GM23338 (cell line): Measurements from ENCODE around the gene LRRC52. TPM values are rescaled to one million over a fixed set of nuclear protein-coding genes. Genes with fewer than 3 reads are reported as not detected.

ENCODE experiments used
- ATAC-seq: fragments of 200-7000 bp; cut with Tn5 transposase; 3 replicates; pipeline ENCODE4 v1.9.1; 2020
- DNase-seq: peaks from one replicate; pipeline ENCODE4 v3.0.0-alpha.2; 2015; ENCODE audit warnings: low spot score
- H2AFZ ChIP-seq: fragments of 200-600 bp; sonication (generic); 2 replicates; pipeline ENCODE4 v1.8.0; 2016; ENCODE audit warnings: antibody characterized with exemption, mild to moderate bottlenecking, moderate library complexity
- H3F3A ChIP-seq: fragments of 200-600 bp; sonication (generic); replicated peaks from 2 replicates; pipeline ENCODE4 v1.8.0; 2017; ENCODE audit warnings: antibody characterized with exemption, mixed run types, low read depth
- H3K27ac ChIP-seq: fragments of 200-600 bp; sonication (generic); 2 replicates; pipeline ENCODE4 v1.6.1; 2016; ENCODE audit warnings: low read depth
- H3K27me3 ChIP-seq: fragments of 200-600 bp; sonication (generic); 2 replicates; pipeline ENCODE4 v1.8.0; 2016; ENCODE audit warnings: mild to moderate bottlenecking, mixed run types, moderate library complexity; ENCODE audit not compliant: insufficient read depth
- H3K36me3 ChIP-seq: fragments of 200-600 bp; sonication (generic); 2 replicates; pipeline ENCODE4 v1.8.0; 2016; ENCODE audit warnings: mild to moderate bottlenecking; ENCODE audit not compliant: insufficient read depth
- H3K4me1 ChIP-seq: fragments of 200-600 bp; sonication (generic); 2 replicates; pipeline ENCODE4 v1.8.0; 2016; ENCODE audit warnings: mild to moderate bottlenecking, moderate library complexity; ENCODE audit not compliant: insufficient read depth
- H3K4me2 ChIP-seq: fragments of 200-600 bp; sonication (generic); 2 replicates; pipeline ENCODE4 v1.7.1; 2017; ENCODE audit warnings: mixed run types
- H3K4me3 ChIP-seq: fragments of 200-600 bp; sonication (generic); 2 replicates; pipeline ENCODE4 v1.6.1; 2016; ENCODE audit warnings: mixed run types
- H3K79me2 ChIP-seq: fragments of 200-600 bp; sonication (generic); replicated peaks from 2 replicates; pipeline ENCODE4 v1.8.0; 2017; ENCODE audit warnings: mild to moderate bottlenecking; ENCODE audit not compliant: insufficient read depth
- H3K9me2 ChIP-seq: fragments of 200-600 bp; sonication (generic); 2 replicates; pipeline ENCODE4 v1.8.0; 2017; ENCODE audit not compliant: insufficient read depth
- H4K20me1 ChIP-seq: fragments of 200-600 bp; sonication (generic); replicated peaks from 2 replicates; pipeline ENCODE4 v1.8.0; 2017; ENCODE audit warnings: mild to moderate bottlenecking; ENCODE audit not compliant: insufficient read depth
- H3K27ac Mint-ChIP-seq: 2 replicates; pipeline ENCODE4 v1.8.0; 2020; ENCODE audit warnings: inconsistent platforms, mild to moderate bottlenecking, moderate library complexity, mixed read lengths
- H3K27me3 Mint-ChIP-seq: 3 replicates; pipeline ENCODE4 v1.8.0; 2022; ENCODE audit warnings: low read depth, mild to moderate bottlenecking, moderate library complexity, mixed read lengths, inconsistent platforms; ENCODE audit not compliant: insufficient read depth, poor library complexity
- H3K36me3 Mint-ChIP-seq: 3 replicates; pipeline ENCODE4 v1.8.0; 2021; ENCODE audit warnings: low read depth, mild to moderate bottlenecking, inconsistent platforms, moderate library complexity, mixed read lengths
- H3K4me1 Mint-ChIP-seq: 3 replicates; pipeline ENCODE4 v1.8.0; 2020; ENCODE audit warnings: mild to moderate bottlenecking, inconsistent platforms, mixed read lengths
- H3K4me3 Mint-ChIP-seq: 3 replicates; pipeline ENCODE4 v1.8.0; 2021; ENCODE audit warnings: moderate library complexity, mild to moderate bottlenecking, inconsistent platforms, mixed read lengths
- H3K9me3 Mint-ChIP-seq: 3 replicates; pipeline ENCODE4 v1.8.0; 2020; ENCODE audit warnings: moderate library complexity, mild to moderate bottlenecking, inconsistent platforms, mixed read lengths
- EZH2 ChIP-seq: fragments of 200-600 bp; sonication (generic); IDR thresholded peaks from one replicate; pipeline ENCODE4 v1.8.0; 2017; ENCODE audit warnings: antibody characterized with exemption, mild to moderate bottlenecking, low read depth; ENCODE audit not compliant: unreplicated experiment
- EZH2phosphoT487 ChIP-seq: fragments of 200-600 bp; sonication (generic); IDR thresholded peaks from one replicate; pipeline ENCODE4 v1.8.1; 2018; ENCODE audit warnings: antibody characterized with exemption; ENCODE audit not compliant: unreplicated experiment
- NANOG ChIP-seq: IDR thresholded peaks from 2 replicates; pipeline ENCODE4 v1.6.1; 2016; ENCODE audit warnings: antibody characterized with exemption, borderline replicate concordance
- STAT1 ChIP-seq: IDR thresholded peaks from one replicate; pipeline ENCODE4 v1.6.1; 2016; ENCODE audit warnings: antibody characterized with exemption; ENCODE audit not compliant: unreplicated experiment
- ZNF114 ChIP-seq: fragments of 250-450 bp; sonication (Bioruptor Pico); IDR thresholded peaks from 2 replicates; pipeline ENCODE4 v1.5.0; 2020; ENCODE audit warnings: mild to moderate bottlenecking, moderate library complexity
- polyA plus RNA-seq: library from polyadenylated mRNA; unstranded; fragments of >200 nt; fragmentation: Nextera tagmentation; extraction: Ambion mirVana; gene quantifications from 2 replicates; pipeline ENCODE4 v1.2.1, GENCODE V29; 2016
- total RNA-seq: library from RNA; depleted of rRNA; stranded (reverse); fragments of >200 nt; shearing (Covaris generic); gene quantifications from 2 replicates; pipeline ENCODE4 v1.2.3, GENCODE V29; 2014
- TF ChIP-seq, protein P1 (sequence below): fragments of 250-450 bp; sonication (Bioruptor Pico); IDR thresholded peaks from 2 replicates; pipeline ENCODE4 v1.5.0; 2020; ENCODE audit warnings: mild to moderate bottlenecking, moderate library complexity
- TF ChIP-seq, protein P2 (sequence below): IDR thresholded peaks from 2 replicates; pipeline ENCODE4 v1.6.1; 2016; ENCODE audit warnings: antibody characterized with exemption
- TF ChIP-seq, protein P3 (sequence below), 2 experiments: fragments of 200-600 bp in 1 of 2; sonication (generic) in 1 of 2; conservative IDR thresholded peaks; 2 replicates each; pipeline versions ENCODE4 v1.5.1 to v1.6.1; 2016 to 2017; ENCODE audit warnings: antibody characterized with exemption in 2 of 2, low read depth in 2 of 2, mild to moderate bottlenecking in 2 of 2, moderate library complexity in 1 of 2

LRRC52 gene
- total and polyA plus RNA-seq, 2 experiments from 2014 or later, result not detected

DNA sequence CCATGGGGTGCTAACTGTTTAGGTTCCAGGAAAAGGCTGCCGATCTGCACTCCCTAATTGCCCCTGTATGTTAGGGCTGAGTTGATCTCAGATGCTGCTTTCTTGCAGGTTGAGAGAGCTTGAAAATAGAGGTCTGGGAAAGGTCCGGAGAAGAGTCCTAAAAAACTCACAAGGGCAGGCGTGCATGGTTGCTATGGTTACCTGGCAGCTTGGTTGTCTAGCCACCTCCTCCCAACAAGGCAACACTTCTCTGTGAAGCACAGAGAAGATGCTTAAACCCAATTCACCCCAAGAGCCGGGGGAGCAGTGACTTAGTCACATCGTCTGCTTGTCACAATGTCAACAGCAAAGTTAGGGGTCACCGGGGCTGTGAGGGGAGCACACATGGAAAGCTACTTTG lies 31.0 kb upstream of the LRRC52 start (continued):
- TF ChIP-seq, protein P1, sequence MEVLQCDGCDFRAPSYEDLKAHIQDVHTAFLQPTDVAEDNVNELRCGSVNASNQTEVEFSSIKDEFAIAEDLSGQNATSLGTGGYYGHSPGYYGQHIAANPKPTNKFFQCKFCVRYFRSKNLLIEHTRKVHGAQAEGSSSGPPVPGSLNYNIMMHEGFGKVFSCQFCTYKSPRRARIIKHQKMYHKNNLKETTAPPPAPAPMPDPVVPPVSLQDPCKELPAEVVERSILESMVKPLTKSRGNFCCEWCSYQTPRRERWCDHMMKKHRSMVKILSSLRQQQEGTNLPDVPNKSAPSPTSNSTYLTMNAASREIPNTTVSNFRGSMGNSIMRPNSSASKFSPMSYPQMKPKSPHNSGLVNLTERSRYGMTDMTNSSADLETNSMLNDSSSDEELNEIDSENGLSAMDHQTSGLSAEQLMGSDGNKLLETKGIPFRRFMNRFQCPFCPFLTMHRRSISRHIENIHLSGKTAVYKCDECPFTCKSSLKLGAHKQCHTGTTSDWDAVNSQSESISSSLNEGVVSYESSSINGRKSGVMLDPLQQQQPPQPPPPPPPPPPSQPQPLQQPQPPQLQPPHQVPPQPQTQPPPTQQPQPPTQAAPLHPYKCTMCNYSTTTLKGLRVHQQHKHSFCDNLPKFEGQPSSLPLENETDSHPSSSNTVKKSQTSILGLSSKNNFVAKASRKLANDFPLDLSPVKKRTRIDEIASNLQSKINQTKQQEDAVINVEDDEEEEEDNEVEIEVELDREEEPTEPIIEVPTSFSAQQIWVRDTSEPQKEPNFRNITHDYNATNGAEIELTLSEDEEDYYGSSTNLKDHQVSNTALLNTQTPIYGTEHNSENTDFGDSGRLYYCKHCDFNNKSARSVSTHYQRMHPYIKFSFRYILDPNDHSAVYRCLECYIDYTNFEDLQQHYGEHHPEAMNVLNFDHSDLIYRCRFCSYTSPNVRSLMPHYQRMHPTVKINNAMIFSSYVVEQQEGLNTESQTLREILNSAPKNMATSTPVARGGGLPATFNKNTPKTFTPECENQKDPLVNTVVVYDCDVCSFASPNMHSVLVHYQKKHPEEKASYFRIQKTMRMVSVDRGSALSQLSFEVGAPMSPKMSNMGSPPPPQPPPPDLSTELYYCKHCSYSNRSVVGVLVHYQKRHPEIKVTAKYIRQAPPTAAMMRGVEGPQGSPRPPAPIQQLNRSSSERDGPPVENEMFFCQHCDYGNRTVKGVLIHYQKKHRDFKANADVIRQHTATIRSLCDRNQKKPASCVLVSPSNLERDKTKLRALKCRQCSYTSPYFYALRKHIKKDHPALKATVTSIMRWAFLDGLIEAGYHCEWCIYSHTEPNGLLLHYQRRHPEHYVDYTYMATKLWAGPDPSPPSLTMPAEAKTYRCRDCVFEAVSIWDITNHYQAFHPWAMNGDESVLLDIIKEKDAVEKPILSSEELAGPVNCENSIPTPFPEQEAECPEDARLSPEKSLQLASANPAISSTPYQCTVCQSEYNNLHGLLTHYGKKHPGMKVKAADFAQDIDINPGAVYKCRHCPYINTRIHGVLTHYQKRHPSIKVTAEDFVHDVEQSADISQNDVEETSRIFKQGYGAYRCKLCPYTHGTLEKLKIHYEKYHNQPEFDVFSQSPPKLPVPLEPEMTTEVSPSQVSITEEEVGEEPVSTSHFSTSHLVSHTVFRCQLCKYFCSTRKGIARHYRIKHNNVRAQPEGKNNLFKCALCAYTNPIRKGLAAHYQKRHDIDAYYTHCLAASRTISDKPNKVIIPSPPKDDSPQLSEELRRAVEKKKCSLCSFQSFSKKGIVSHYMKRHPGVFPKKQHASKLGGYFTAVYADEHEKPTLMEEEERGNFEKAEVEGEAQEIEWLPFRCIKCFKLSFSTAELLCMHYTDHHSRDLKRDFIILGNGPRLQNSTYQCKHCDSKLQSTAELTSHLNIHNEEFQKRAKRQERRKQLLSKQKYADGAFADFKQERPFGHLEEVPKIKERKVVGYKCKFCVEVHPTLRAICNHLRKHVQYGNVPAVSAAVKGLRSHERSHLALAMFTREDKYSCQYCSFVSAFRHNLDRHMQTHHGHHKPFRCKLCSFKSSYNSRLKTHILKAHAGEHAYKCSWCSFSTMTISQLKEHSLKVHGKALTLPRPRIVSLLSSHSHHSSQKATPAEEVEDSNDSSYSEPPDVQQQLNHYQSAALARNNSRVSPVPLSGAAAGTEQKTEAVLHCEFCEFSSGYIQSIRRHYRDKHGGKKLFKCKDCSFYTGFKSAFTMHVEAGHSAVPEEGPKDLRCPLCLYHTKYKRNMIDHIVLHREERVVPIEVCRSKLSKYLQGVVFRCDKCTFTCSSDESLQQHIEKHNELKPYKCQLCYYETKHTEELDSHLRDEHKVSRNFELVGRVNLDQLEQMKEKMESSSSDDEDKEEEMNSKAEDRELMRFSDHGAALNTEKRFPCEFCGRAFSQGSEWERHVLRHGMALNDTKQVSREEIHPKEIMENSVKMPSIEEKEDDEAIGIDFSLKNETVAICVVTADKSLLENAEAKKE (CRISPR knock-in tag), result no peak
- no peak for TF ChIP-seq ZNF114 (CRISPR knock-in tag)
- no peak for TF ChIP-seq EZH2phosphoT487
- no peak for TF ChIP-seq NANOG

DNA sequence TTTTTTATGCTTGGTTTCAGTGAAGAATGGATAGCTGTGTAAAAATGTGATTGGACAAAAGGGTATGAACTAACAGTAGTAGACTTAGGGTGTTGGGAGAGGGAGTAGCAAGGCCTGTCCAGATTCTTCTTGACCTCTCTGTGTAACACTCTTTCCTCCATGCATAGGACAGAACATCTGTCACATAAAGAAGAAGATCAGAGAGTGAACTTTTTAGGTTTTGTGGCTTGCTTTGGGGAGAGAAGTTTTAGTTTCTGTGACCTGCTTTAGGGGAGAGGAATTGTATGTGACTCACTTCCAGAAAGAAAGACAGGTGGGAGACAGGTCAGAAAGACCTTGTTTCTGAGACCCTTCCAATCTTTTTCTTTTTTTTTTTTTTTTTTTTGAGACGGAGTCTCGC lies 27.3 kb upstream of the LRRC52 start:
- H3K36me3 ChIP-seq, result no peaks in the 10 kb centered on the region
- Mint-ChIP-seq H3K9me3 (peaks cover 6% of the 10 kb centered on the region), H3K27ac (no peak overlapping the region), H3K4me3 (no peak overlapping the region), H3K4me1 (no peaks in the 10 kb centered on the region; the same call in 2 of the 3 replicates), H3K27me3 (peaks cover 8% of the 10 kb centered on the region), H3K36me3 (peaks cover 3% of the 10 kb centered on the region; the same call in 1 of the 3 replicates)
- no peak overlapping the region for H3K27ac ChIP-seq
- H2AFZ ChIP-seq, result no peak overlapping the region
- DNase-seq (no peak), ATAC-seq (no peak)
- H3F3A ChIP-seq, result no peaks in the 10 kb centered on the region
- no peaks in the 10 kb centered on the region for H4K20me1 ChIP-seq
- no peaks in the 10 kb centered on the region for H3K79me2 ChIP-seq
- no peaks in the 10 kb centered on the region for H3K4me1 ChIP-seq
- no peaks in the 10 kb centered on the region for H3K27me3 ChIP-seq
- no peak overlapping the region for H3K4me2 ChIP-seq
- H3K4me3 ChIP-seq, result no peak overlapping the region
- no peaks in the 10 kb centered on the region for H3K9me2 ChIP-seq
- TF ChIP-seq EZH2, result no peak
- TF ChIP-seq, protein P2, sequence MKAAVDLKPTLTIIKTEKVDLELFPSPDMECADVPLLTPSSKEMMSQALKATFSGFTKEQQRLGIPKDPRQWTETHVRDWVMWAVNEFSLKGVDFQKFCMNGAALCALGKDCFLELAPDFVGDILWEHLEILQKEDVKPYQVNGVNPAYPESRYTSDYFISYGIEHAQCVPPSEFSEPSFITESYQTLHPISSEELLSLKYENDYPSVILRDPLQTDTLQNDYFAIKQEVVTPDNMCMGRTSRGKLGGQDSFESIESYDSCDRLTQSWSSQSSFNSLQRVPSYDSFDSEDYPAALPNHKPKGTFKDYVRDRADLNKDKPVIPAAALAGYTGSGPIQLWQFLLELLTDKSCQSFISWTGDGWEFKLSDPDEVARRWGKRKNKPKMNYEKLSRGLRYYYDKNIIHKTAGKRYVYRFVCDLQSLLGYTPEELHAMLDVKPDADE, result no peak
- TF ChIP-seq, protein P3, sequence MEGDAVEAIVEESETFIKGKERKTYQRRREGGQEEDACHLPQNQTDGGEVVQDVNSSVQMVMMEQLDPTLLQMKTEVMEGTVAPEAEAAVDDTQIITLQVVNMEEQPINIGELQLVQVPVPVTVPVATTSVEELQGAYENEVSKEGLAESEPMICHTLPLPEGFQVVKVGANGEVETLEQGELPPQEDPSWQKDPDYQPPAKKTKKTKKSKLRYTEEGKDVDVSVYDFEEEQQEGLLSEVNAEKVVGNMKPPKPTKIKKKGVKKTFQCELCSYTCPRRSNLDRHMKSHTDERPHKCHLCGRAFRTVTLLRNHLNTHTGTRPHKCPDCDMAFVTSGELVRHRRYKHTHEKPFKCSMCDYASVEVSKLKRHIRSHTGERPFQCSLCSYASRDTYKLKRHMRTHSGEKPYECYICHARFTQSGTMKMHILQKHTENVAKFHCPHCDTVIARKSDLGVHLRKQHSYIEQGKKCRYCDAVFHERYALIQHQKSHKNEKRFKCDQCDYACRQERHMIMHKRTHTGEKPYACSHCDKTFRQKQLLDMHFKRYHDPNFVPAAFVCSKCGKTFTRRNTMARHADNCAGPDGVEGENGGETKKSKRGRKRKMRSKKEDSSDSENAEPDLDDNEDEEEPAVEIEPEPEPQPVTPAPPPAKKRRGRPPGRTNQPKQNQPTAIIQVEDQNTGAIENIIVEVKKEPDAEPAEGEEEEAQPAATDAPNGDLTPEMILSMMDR (conservative IDR thresholded peaks at IDR 0.05; ENCODE audit: low read depth in 2 of 2), result no peak
- no peak for TF ChIP-seq EZH2phosphoT487
- no peak for TF ChIP-seq STAT1
- no peak for TF ChIP-seq NANOG
